Liver (tissue), 9 donors: ENCODE data around the gene INO80C. TPM values are rescaled to one million over a fixed set of nuclear protein-coding genes. Genes with fewer than 3 reads are reported as not detected.
"Not testable (repeated sequence)": the region's sequence is repeated elsewhere in the genome, so short reads cannot be mapped to it uniquely, and the experiment has no call there.

ENCODE experiments used
- DNase-seq: peaks from one replicate; pipeline ENCODE4 v3.0.0-alpha.2; 2017; ENCODE audit warnings: low spot score
- H3K27ac ChIP-seq, 2 donors: one replicate each; pipeline ENCODE4 v1.7.0; 2013; ENCODE audit warnings: inconsistent platforms in 2 of 2, low read length in 2 of 2, control low read depth in 1 of 2, low read depth in 1 of 2, mild to moderate bottlenecking in 1 of 2
- H3K27me3 ChIP-seq, 4 donors: one replicate each; pipeline versions ENCODE4 v1.6.1 to v1.7.0; 2013; ENCODE audit warnings: low read length in 3 of 4, inconsistent platforms in 1 of 4, mild to moderate bottlenecking in 1 of 4, moderate library complexity in 1 of 4; ENCODE audit not compliant: control insufficient read depth in 4 of 4, insufficient read depth in 4 of 4
- H3K36me3 ChIP-seq, 4 donors: one replicate each; pipeline versions ENCODE4 v1.6.1 to v1.7.0; 2013; ENCODE audit warnings: low read length in 3 of 4, mild to moderate bottlenecking in 3 of 4, low read depth in 1 of 4, moderate library complexity in 1 of 4; ENCODE audit not compliant: control insufficient read depth in 4 of 4, insufficient read depth in 3 of 4
- H3K4me1 ChIP-seq, 4 donors: one replicate each; pipeline versions ENCODE4 v1.6.1 to v1.7.0; 2013; ENCODE audit warnings: low read length in 3 of 4, mild to moderate bottlenecking in 3 of 4, moderate library complexity in 1 of 4; ENCODE audit not compliant: control insufficient read depth in 4 of 4, insufficient read depth in 4 of 4
- H3K4me3 ChIP-seq, 3 donors: one replicate each; pipeline versions ENCODE4 v1.6.1 to v1.7.0; 2013; ENCODE audit warnings: low read length in 3 of 3, control low read depth in 1 of 3, low read depth in 1 of 3, mild to moderate bottlenecking in 1 of 3
- H3K9ac ChIP-seq, 2 donors: one replicate each; pipeline ENCODE4 v1.7.0; 2013; ENCODE audit warnings: low read length in 2 of 2, mild to moderate bottlenecking in 2 of 2, moderate library complexity in 2 of 2, control low read depth in 1 of 2, low read depth in 1 of 2
- H3K9me3 ChIP-seq, 4 donors: one replicate each; pipeline versions ENCODE4 v1.6.1 to v1.7.0; 2013; ENCODE audit warnings: low read length in 3 of 4; ENCODE audit not compliant: control insufficient read depth in 4 of 4
- ATF3 ChIP-seq: IDR thresholded peaks from 2 replicates; pipeline ENCODE4 v1.6.1; 2016; ENCODE audit warnings: antibody characterized with exemption
- FOXA1 ChIP-seq: IDR thresholded peaks from 2 replicates; pipeline ENCODE4 v1.6.1; 2016; ENCODE audit warnings: antibody characterized with exemption
- FOXA2 ChIP-seq: IDR thresholded peaks from 2 replicates; pipeline ENCODE4 v1.6.1; 2016; ENCODE audit warnings: antibody characterized with exemption
- GABPA ChIP-seq, 2 donors: IDR thresholded peaks in 1 of 2; conservative IDR thresholded peaks in 1 of 2; 2 replicates each; pipeline ENCODE4 v1.6.1; 2016; ENCODE audit warnings: antibody characterized with exemption in 2 of 2, mild to moderate bottlenecking in 1 of 2, moderate library complexity in 1 of 2
- HNF4A ChIP-seq, 2 donors: conservative IDR thresholded peaks; 2 replicates each; pipeline ENCODE4 v1.6.1; 2016; ENCODE audit warnings: antibody characterized with exemption in 2 of 2, mild to moderate bottlenecking in 2 of 2
- HNF4G ChIP-seq: IDR thresholded peaks from 2 replicates; pipeline ENCODE4 v1.6.1; 2016; ENCODE audit warnings: antibody characterized with exemption
- JUND ChIP-seq, 2 donors: IDR thresholded peaks; 2 replicates each; pipeline ENCODE4 v1.6.1; 2016; ENCODE audit warnings: antibody characterized with exemption in 2 of 2
- MAX ChIP-seq: IDR thresholded peaks from 2 replicates; pipeline ENCODE4 v1.6.1; 2016; ENCODE audit warnings: antibody characterized with exemption
- NR2F2 ChIP-seq: IDR thresholded peaks from 2 replicates; pipeline ENCODE4 v1.6.1; 2016; ENCODE audit warnings: antibody characterized with exemption
- RAD21 ChIP-seq, 2 donors: IDR thresholded peaks; 2 replicates each; pipeline ENCODE4 v1.6.1; 2016; ENCODE audit warnings: antibody characterized with exemption in 2 of 2, mild to moderate bottlenecking in 2 of 2
- REST ChIP-seq: IDR thresholded peaks from 2 replicates; pipeline ENCODE4 v1.6.1; 2016; ENCODE audit warnings: antibody characterized with exemption, mild to moderate bottlenecking
- RXRA ChIP-seq, 2 donors: IDR thresholded peaks; 2 replicates each; pipeline ENCODE4 v1.6.1; 2017 to 2018; ENCODE audit warnings: antibody characterized with exemption in 2 of 2, mild to moderate bottlenecking in 1 of 2
- SP1 ChIP-seq: IDR thresholded peaks from 2 replicates; pipeline ENCODE4 v1.6.1; 2018; ENCODE audit warnings: antibody characterized with exemption, mild to moderate bottlenecking
- TAF1 ChIP-seq: conservative IDR thresholded peaks from 2 replicates; pipeline ENCODE4 v1.6.1; 2016; ENCODE audit warnings: antibody characterized with exemption, mild to moderate bottlenecking
- YY1 ChIP-seq: IDR thresholded peaks from 2 replicates; pipeline ENCODE4 v1.6.1; 2016; ENCODE audit warnings: antibody characterized with exemption, mild to moderate bottlenecking
- ZBTB33 ChIP-seq: IDR thresholded peaks from 2 replicates; pipeline ENCODE4 v1.6.1; 2016; ENCODE audit warnings: antibody characterized with exemption
- WGBS: extraction: QIAGEN DNeasy Blood & Tissue Kit; methylation state at CpG from one replicate; pipeline ENCODE4 v1.1.7; 2013; 5-methylcytosine and 5-hydroxymethylcytosine counted together
- polyA plus RNA-seq, 2 donors: library from polyadenylated mRNA; stranded (reverse) in 1 of 2; unstranded in 1 of 2; fragments of 200-250 nt in 1 of 2; fragments of >200 nt in 1 of 2; fragmentation: Nextera tagmentation in 1 of 2; extraction: Ambion mirVana in 1 of 2; gene quantifications; one replicate each; pipeline versions ENCODE4 v1.2.1 to v1.2.3, GENCODE V29; 2013 to 2015
- total RNA-seq, 2 donors: library from RNA; depleted of rRNA; stranded (reverse); fragments of >200 nt; gene quantifications; one replicate each; pipeline ENCODE4 v1.2.3, GENCODE V29; 2014
- donor health status: healthy.
- donor health status: healthy.
- donor health status: healthy.
- donor health status: healthy.
- donor health status: healthy.

Gene INO80C
- total and polyA plus RNA-seq, 4 donors, result 4.6 to 13.4 (median 10.5) TPM

GRCh38 chr18:35454803-35455202 lies 43.0 kb downstream of the INO80C start:
- H3K27me3 ChIP-seq, result no peaks in the 10 kb centered on the region
- TF ChIP-seq FOXA1, result no peak
- TF ChIP-seq SP1, result no peak
- TF ChIP-seq HNF4G, result no peak
- TF ChIP-seq YY1, result no peak
- no peak for TF ChIP-seq HNF4A (conservative IDR thresholded peaks at IDR 0.05)
- no peaks in the 10 kb centered on the region for H3K9me3 ChIP-seq
- H3K4me3 ChIP-seq, result no peak overlapping the region
- no peak for DNase-seq
- H3K27ac ChIP-seq, result no peak overlapping the region
- H3K4me1 ChIP-seq, result no peaks in the 10 kb centered on the region
- H3K9ac ChIP-seq, result no peak overlapping the region
- no peaks in the 10 kb centered on the region for H3K36me3 ChIP-seq

GRCh38 chr18:35453065-35453464 lies 44.7 kb downstream of the INO80C start:
- not testable (repeated sequence) for H3K27me3 ChIP-seq, H3K4me1 ChIP-seq, DNase-seq, H3K36me3 ChIP-seq, H3K4me3 ChIP-seq, H3K9ac ChIP-seq, H3K27ac ChIP-seq, H3K9me3 ChIP-seq
- WGBS, result 93% methylated on average over 4 of the region's 4 CpGs

GRCh38 chr18:35451916-35452315 lies 45.8 kb downstream of the INO80C start:
- no peak overlapping the region for H3K27ac ChIP-seq
- no peaks in the 10 kb centered on the region for H3K4me1 ChIP-seq
- 95% methylated on average over 1 of the region's 1 CpG for WGBS
- no peak overlapping the region for H3K9ac ChIP-seq
- H3K4me3 ChIP-seq, result no peak overlapping the region
- DNase-seq, result no peak
- no peaks in the 10 kb centered on the region for H3K27me3 ChIP-seq
- no peaks in the 10 kb centered on the region for H3K36me3 ChIP-seq
- TF ChIP-seq MAX (no peak), JUND (IDR thresholded peaks at IDR 0.05) (no peak), FOXA1 (no peak), REST (no peak), FOXA2 (no peak), GABPA (IDR thresholded peaks at IDR 0.05 in 1 of 2, conservative IDR thresholded peaks at IDR 0.05 in 1 of 2) (no peak), RXRA (IDR thresholded peaks at IDR 0.05) (no peak), TAF1 (no peak), YY1 (no peak)
- H3K9me3 ChIP-seq, result no peaks in the 10 kb centered on the region

- 73% methylated on average over 3 of the region's 3 CpGs for WGBS
- Histone ChIP-seq H3K4me1 (no peaks in the 10 kb centered on the region), H3K9me3 (no peaks in the 10 kb centered on the region), H3K36me3 (no peaks in the 10 kb centered on the region), H3K9ac (no peak overlapping the region), H3K4me3 (no peak overlapping the region), H3K27me3 (no peaks in the 10 kb centered on the region), H3K27ac (no peak overlapping the region)
- DNase-seq, result no peak
- TF ChIP-seq ZBTB33 (no peak), TAF1 (no peak), GABPA (IDR thresholded peaks at IDR 0.05 in 1 of 2, conservative IDR thresholded peaks at IDR 0.05 in 1 of 2) (no peak), FOXA2 (no peak), RAD21 (IDR thresholded peaks at IDR 0.05) (no peak), ATF3 (no peak), HNF4G (no peak), NR2F2 (no peak), SP1 (no peak), JUND (IDR thresholded peaks at IDR 0.05) (no peak), MAX (no peak), RXRA (IDR thresholded peaks at IDR 0.05) (no peak), YY1 (no peak)
Observed at GRCh38 chr18:35451032-35451431, 46.7 kb downstream of the INO80C start.
